RWPE1 (cell line): ENCODE data around the gene PSAT1.
A peak's percentile ranks its signal among the peaks of the same experiment; 100 is the strongest.

ENCODE experiments used
- CTCF ChIA-PET: fragments of 350-600 bp; sonication (Branson Sonifier 250); formaldehyde crosslinking; extraction: SDS; loops from one replicate; lab custom pipeline; 2021; lab: Yijun Ruan, JAX
- POLR2A ChIA-PET: fragments of 400-600 bp; formaldehyde crosslinking; extraction: SDS; loops from one replicate; lab custom pipeline; 2020; ENCODE audit warnings: antibody characterized with exemption; ENCODE audit not compliant: low non-redundant PET; lab: Yijun Ruan, JAX
- DNase-seq: peaks from one replicate; pipeline ENCODE4 v3.0.0; 2012; ENCODE audit warnings: low spot score
- H3K27ac ChIP-seq: fragments of 450-650 bp; 2 replicates; pipeline ENCODE4 v1.5.1; 2017
- TF ChIP-seq, protein P1 (sequence below): fragments of 450-650 bp; conservative IDR thresholded peaks from 2 replicates; pipeline ENCODE4 v1.5.1; 2017; ENCODE audit warnings: low read depth, mild to moderate bottlenecking

PSAT1 gene

DNA sequence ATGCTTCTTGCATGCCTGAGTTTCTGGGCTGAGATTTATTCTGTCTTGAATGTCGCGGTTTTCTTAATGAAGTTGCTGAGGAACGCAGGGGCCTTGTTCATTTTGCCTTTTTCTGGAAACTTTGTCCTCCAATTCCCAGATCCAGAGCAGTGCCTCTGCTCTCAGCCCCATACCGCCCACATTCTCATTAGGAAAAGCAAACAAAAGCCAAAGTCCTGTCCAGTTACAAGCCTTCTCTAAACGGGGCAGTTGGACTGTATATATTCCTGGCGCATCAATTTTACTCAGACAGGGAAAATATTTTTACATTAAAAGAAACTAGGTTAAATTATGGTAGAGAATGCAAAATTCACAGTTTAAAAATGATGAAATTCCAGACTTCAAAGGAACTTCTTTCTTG lies 1.2 kb upstream of the PSAT1 start:
- ChIA-PET CTCF (no interaction called here), POLR2A (interaction anchor here (1.3 kb wide), 1 partner anchor 12 kb away, joined by 3 read pairs; no protein-coding TSS in a partner anchor)
- no peak for DNase-seq
- peak overlapping the region; percentile 98 for H3K27ac ChIP-seq
- TF ChIP-seq, protein P1, sequence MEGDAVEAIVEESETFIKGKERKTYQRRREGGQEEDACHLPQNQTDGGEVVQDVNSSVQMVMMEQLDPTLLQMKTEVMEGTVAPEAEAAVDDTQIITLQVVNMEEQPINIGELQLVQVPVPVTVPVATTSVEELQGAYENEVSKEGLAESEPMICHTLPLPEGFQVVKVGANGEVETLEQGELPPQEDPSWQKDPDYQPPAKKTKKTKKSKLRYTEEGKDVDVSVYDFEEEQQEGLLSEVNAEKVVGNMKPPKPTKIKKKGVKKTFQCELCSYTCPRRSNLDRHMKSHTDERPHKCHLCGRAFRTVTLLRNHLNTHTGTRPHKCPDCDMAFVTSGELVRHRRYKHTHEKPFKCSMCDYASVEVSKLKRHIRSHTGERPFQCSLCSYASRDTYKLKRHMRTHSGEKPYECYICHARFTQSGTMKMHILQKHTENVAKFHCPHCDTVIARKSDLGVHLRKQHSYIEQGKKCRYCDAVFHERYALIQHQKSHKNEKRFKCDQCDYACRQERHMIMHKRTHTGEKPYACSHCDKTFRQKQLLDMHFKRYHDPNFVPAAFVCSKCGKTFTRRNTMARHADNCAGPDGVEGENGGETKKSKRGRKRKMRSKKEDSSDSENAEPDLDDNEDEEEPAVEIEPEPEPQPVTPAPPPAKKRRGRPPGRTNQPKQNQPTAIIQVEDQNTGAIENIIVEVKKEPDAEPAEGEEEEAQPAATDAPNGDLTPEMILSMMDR, result no peak

DNA sequence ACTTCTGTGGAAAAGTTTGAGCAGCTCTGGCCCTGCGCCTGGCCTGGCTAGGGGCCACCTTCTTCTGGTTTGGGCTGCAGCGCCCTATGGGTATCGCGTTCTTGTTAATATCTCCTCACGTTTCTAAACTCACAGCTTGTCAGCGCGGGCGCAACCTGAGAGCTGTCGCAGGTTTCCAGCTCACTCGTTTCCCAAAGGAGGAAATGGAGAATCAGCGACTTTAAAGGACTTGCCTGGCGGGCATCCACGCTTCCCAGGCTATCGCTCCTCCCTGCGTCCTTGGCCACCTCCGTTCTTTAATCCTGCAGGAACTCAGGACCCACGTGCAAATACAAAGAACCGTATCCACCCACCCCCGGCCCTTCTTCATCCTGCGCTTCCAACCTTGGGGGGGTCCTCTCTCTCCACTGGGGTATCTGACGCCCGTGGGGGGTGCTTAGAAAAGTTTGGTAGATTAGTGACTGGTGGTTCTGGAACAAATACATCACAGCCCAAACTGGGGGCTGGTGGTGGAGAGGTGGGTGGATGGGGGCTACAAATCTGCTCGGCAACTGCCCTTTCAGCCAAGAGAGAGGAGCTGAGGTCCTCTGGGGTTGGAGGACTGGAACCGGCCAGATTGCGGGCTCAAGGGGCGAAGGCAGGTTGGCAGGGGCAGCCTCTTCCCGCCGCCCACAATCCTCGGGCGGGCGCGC lies 578 bp upstream of the PSAT1 start:
- ChIA-PET POLR2A (interaction anchor here (0.6 to 1.7 kb wide), 6 partner anchors 9 to 1889 kb away, joined by 3 to 7 read pairs (median 3); no protein-coding TSS in a partner anchor), CTCF (interaction anchor here (0.6 to 2.0 kb wide), 3 partner anchors 18 to 212 kb away, joined by 3 to 6 read pairs (median 3); no protein-coding TSS in a partner anchor)
- DNase-seq, result peak; percentile 60
- TF ChIP-seq, protein P1, result no peak
- H3K27ac ChIP-seq, result peak overlapping the region; percentile 98

DNA sequence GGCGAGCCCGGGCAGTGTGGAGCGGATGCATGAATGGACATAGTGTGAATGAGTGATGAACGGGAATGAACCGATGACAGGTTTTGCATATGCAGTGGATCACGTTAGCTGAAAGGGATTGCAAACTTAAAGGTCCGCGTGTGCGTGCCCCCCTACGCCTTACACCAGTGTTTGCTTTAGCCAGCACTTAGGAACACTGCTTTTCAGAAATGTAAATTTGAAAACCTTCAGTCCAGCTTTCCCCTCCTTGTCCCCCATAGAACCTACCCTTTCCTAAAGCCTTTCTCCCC lies 692 bp downstream of the PSAT1 start:
- DNase-seq, result no peak
- ChIA-PET CTCF (interaction anchor here (0.6 to 2.0 kb wide), 5 partner anchors 26 to 74 kb away, joined by 3 to 6 read pairs (median 4); no protein-coding TSS in a partner anchor), POLR2A (interaction anchor here (0.6 to 1.7 kb wide), 3 partner anchors 22 to 61 kb away, joined by 3 to 14 read pairs (median 7); no protein-coding TSS in a partner anchor)
- peak overlapping the region; percentile 98 for H3K27ac ChIP-seq
- TF ChIP-seq, protein P1, result no peak

DNA sequence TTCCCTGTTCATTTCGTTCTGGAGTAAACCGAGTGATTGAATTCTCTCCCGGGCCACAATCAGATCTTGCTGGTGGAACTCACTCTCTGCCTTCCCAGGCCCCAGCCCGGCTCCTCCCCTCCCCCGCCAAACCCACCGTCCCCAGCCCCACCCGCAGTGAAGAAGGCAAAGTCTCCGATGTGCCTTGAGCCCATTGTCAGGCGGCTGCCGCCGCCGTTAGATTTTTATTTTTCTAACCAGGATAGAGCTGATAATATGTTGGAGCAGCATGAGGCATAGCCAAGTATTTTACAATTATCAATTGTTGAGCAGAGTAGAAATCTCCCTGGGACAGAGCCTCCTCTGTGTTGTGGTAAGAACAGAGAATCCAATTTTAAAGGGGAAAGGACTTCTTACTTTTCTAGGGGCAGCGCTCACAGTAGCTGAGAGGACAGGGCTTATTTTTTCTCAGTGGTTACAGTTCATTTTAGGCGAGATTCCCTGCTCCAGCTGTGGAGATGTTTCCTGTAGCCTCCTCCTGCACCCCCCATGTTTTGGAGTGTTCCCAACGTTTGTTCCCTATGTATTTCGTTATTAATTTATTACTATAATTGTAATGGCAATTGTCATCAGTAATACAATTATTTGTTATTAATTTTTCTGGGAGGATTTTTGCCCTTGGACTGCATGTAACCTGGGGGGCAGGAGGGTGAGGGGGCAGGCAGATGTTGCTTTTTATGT lies 1.3 kb downstream of the PSAT1 start:
- H3K27ac ChIP-seq, result peak overlapping the region; percentile 98
- ChIA-PET POLR2A (interaction anchor here (0.7 kb wide), 1 partner anchor 21 kb away, joined by 3 read pairs; no protein-coding TSS in a partner anchor), CTCF (interaction anchor here (0.5 to 2.0 kb wide), 4 partner anchors 30 to 319 kb away, joined by 3 to 6 read pairs (median 4); no protein-coding TSS in a partner anchor)
- peak; percentile 51 for DNase-seq
- TF ChIP-seq, protein P1, result no peak

DNA sequence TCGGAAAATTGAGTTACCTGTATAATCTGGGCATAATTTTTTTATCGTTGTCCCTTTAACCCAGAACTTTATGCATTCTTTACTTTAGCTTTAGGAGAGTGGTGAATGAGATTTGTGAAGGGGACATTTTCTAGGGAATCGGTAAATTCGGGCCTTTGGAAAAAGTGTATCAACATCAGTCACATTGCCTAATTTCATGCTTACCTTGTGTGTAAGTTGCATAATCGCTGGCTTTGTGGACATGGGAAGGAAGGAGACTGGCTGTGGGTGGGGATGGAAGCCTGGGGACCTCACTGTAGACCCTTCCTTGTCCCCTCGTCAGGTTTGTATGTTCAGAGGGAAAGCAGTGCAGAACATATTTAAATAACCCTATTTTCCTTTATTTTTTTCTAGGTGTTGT lies 3.3 kb downstream of the PSAT1 start:
- H3K27ac ChIP-seq, result no peak overlapping the region
- TF ChIP-seq, protein P1, result no peak
- ChIA-PET CTCF (interaction anchor here (0.6 kb wide), 1 partner anchor 60 kb away, joined by 3 read pairs; no protein-coding TSS in a partner anchor), POLR2A (no interaction called here)
- DNase-seq, result no peak

DNA sequence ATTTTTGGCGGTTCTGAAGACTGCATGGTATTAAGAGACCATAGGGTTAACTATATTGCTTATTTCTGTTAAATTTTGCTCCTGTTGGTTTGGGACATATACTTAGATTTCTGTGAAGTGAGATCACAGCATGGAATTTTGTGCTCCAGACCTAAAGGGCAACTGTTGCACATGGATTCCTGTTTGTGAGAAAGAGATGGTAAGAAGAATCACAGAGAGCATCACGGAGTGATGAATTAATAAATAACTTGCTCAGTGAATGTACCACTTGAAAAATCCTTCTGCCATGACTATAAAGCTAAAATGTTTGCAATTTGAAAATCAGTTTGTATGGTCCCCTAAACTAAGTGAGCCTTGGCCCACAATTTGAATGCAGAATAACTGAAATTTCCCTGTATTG lies 4.5 kb downstream of the PSAT1 start:
- POLR2A ChIA-PET, result no interaction called here
- TF ChIP-seq, protein P1, result no peak
- CTCF ChIA-PET, result no interaction called here
- DNase-seq, result no peak
- H3K27ac ChIP-seq, result no peak overlapping the region
